GM18861 (cell line): ENCODE measurements around the gene CCNL2.
"Not testable (repeated sequence)": the region's sequence is repeated elsewhere in the genome, so short reads cannot be mapped to it uniquely, and the experiment has no call there.

Experiments used
- ATAC-seq: cut with Tn5 transposase; IDR thresholded peaks from one replicate; pipeline ENCODE4 v1.9.1; 2021; ENCODE audit not compliant: unreplicated experiment

CCNL2 gene

DNA sequence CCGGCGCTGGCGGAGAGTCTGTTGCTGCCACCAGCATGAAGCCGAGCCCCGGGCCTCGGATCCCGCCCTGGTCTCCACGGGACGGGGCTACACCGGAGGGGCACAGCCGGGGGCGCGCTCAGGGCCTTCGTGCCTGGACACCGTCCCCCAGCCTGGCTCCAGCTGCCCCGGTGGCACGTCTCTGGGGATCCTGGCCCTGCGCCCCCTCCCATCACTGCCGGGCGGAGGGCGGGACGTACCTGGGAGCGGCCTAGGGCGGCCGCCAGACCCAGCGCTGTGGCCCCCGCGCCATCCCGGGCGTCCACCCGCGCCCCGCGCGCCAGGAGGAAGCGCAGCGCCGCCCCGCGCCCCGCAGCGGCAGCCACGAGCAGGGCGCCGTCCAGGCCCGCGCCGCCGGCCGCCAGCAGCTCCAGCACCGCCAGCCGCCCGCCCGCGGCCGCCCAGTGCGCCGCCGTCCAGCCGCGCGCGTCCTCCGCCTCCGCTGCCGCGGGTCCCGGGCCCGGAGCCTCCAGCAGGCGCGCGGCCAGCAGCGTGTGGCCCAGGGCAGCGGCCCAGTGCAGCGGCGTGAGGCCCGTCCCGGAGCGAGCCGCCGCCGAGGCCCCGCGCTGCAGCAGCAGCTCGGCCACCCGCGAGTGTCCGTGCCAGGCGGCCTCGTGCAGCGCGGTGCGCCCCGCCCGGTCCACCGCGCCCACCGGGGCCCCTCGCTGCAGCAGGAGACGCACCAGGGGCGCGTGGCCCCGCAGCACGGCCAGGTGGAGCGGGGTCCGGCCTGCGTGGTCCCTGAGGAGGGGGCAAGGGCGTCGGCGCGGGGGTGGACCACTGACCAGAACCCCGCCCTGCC, 20.9 kb upstream of the CCNL2 start:
- no peak for ATAC-seq

DNA sequence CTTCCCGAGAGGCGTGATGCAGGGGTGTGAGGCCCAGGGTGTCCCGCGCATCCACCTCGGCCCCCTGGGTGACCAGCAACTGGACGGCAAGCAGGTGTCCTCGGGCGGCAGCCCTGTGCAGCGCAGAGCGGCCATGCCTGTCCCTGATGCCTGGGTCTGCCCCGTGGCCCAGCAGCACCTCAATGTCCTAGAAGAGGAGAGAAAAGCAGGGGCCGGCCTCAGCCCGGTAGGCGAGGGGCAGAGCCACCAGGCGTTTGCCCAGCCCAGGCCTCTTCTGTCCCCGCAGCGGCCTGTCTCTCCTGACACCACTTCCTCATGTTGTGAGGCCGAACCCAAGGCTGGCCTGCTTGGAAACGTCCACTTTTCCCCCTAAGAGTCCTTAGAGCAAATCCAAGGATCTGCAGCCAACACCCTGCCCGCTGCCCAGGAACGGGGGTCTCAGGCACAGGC, 20.3 kb upstream of the CCNL2 start:
- no peak for ATAC-seq

DNA sequence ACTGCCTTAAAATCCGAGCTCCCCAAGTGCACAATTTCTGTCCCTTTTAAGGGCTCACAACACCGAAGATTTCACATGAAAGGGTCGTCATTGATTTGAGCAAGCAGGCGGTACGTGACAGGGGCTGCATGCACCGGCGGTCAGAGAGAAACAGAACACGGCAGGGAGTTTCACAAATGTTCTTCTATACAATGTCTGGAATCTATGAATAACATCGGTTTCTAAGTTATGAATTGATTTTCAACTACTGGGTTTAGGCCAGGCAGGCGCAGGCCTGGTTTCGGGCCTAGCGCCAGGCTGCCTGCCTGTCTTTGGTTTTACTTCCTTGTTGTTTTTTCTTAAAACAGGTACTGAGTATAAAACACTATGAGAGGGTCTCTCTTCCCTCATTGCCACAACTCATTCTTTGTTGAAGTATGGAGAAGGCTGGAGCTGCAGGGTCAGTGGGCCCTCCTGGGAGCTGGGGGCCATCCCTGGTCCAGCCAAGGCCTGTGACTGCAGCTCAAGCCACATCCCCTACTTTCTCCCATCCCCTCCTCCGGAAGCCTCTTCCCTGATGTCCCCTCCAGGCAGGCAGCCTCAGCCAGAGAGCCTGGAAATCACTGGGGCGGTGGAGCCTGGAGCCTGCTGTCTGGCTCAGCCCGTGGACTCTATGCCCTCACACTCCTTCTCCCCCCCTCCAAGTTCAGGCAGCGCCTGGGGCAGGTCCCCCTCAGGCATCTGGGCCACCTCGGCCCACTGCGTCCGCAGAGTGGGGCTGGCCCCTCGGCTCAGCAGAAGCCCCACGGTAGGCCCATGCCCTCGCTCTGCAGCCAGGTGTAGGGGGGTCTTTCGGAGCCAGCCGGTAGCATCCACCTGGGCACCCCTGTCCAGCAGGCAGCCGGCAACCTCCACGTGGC, 19.6 kb upstream of the CCNL2 start:
- ATAC-seq = no peak

DNA sequence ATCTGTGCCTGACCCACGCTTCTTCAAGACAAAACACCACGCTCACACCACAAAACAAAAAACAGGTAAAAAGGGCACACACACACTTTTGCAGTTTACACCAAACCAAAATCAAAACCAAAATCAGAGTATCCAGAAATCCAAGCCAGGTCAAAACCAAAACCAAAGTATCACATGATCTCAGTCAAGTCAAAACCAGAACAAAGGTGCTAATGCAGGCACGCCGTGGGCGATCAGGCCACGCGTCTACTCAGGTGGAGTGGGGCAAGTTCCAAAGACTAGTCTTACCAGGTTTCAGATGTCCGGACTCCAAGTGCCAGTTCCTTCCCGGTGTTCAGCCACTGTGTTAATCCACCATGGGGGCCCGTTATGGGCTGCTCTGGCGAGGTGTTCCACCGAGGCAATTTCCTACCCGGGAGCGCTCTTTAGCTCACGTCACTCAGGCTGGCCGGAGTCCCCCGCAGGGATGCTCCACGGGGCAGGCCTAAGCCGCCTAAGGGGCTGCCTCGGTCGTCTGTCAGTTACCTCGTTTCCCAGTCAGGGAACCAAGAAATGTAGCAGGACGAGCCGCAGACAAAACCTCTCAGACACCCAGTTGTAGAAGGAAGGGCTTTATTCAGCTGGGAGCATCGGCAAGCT, 18.8 kb upstream of the CCNL2 start:
- ATAC-seq = not testable (repeated sequence)

DNA sequence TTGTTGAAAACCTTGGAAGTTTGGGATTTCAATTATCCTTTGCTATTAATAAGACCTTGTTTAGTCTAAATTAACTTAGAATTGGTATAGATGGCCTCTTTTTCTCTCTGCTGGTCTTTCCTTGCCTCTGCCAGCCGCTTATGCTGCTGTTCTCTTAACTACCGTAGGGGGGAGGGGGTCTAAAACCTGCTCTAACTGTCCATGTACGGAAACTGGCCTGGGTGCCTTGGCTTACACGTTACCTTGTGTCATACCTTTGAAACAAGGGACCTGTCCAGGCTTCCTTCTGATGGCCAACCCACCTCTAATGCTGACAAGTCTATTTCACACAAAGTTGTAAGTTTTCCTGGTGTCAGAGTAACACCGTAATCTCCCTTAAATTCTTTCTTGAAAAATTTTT, 18.3 kb upstream of the CCNL2 start:
- not testable (repeated sequence) for ATAC-seq

DNA sequence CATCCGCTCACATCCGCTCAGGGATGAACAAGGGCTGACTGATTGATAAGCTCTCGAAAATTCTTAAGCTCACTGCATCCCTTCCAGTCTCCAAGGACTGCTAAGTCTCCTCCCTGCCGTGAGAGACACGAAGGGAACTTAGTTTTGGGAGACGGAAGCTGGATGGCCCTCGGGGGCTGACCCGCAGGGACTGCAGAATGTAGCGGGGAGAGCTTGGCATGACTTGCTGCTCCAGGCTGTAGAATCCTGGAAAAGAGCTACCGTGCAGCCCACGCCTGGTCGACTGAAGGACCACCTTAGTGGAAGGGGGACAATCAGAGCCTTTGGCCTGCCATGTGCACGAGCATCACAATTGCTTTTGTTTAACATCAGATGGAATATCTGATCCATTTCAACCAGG, 16.6 kb upstream of the CCNL2 start:
- no peak for ATAC-seq

DNA sequence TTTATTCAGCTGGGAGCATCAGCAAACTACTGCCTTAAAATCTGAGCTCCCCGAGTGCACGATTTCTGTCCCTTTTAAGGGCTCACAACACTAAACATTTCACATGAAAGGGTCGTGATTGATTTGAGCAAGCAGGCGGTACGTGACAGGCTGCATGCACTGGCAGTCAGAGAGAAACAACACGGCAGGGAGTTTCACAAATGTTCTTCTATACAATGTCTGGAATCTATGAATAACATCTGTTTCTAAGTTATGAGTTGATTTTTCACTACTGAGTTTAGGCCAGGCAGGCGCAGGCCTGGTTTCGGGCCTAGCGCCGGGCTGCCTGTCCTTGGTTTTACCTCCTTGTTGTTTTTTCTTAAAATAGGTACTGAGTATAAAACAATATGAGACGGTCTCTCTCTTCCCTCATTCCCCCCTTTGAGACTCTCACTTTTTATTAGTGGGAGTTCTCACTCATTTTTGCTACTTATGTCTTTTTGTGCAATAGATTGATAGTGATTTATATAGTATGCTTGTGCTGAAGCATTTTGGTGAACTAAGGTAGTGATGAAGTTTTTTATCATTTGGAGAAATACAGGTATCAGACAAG, 13.3 kb upstream of the CCNL2 start:
- ATAC-seq = not testable (repeated sequence)

DNA sequence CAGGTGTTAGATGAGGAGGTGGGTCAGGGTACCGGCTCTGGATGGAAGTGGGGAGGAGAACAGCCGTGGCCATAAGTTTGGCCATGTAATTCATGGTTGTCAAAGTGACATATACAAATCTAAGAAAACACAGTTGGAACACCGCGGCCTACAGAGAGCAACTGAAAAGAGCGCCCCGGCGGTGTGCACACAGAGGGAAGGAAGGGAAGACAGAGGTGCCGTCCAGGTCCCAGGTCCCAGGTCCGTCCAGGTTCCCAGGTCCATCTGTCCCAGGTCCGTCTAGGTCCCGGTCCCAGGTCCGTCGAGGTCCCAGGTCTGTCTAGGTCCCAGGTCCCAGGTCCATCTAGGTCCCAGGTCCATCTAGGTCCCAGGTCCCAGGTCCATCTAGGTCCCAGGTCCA, 12.5 kb upstream of the CCNL2 start:
- no peak for ATAC-seq

DNA sequence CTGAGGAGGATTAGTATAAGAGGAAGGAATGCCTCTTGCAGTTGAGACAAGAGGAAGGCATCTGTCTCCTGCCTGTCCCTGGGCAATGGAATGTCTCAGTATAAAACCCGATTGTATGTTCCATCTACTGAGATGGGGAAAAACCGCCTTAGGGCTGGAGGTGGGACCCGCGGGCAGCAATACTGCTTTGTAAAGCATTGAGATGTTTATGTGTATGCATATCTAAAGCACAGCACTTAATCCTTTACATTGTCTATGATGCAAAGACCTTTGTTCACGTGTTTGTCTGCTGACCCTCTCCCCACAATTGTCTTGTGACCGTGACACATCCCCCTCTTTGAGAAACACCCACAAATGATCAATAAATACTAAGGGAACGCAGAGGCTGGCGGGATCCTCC, 11.1 kb upstream of the CCNL2 start:
- ATAC-seq = not testable (repeated sequence)

DNA sequence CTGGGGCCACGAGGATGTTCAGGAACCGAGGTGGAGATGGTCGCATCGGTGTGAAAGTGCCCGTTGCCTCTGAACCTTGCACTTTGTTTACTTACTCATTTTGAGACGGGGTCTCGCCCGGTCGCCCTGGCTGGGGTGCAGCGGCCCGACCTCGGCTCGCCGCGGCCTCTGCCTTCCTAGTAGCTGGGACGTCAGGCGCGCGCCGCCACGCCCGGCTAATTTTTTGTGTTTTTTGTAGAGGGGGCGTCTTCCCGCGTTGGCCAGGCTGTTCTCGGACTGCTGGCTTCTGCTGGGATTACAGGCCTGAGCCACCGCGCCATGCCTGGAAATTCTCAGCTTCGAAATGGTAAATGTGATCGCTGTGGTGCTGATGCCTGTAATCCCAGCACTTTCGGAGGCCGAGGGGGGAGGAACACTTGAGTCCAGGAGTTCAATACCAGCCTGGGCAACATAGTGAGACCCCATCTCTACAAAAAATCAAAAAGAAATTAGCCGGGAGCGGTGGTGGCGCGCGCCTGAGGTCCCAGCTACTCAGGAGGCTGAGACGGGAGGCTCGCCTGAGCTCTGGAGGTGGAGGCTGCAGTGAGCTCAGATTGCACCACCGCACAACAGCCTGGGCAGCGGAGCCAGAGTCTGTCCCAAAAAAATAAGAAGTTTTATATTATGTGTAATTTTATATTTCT, 8.6 kb upstream of the CCNL2 start:
- ATAC-seq = no peak

DNA sequence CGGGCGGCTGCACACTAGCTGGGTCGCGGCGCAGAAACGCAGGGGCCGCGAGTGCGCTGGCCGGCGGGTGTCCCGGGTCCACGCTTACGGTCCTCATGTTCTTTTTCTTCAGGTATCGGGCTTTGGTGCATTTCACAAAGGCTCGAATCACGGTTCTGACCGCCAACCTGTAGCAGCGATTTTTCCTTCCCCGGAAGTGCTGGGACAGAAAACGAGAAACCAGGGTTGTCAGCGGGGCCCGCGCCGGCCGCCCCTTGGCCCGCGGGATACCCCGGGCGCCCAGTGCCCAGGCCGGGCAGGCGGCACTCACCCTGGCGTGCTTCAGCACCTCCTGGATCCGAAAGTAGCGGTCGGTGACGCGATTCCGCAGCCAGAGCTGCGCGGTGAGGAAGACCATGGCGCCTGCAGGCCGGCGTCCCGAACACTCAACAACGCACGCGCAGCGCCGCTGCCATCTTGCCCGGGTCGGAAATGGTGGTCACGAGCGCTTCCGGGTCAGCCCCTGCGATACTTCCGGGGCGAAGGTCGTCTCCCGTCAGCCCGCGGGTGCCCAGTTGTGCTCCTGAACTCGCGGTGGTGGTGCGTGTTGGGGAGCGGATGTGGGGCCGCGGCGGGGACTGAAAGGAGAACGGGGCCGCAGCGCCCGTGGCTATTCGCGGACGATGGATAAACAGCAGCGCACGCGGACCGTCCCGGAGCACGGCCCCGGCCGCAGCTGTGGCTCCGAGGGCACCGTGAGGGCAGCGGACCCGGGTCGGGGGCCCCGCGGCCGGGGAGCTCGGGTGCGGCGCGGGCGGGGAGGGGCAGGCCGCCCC, 7.9 kb upstream of the CCNL2 start, which contains the start of gene MRPL20:
TSS of gene MRPL20 (minus strand) at position 473 of the 815 bp plus-strand sequence. CDS start at position 397, 76 bp downstream.
- peak; percentile 71 for ATAC-seq

DNA sequence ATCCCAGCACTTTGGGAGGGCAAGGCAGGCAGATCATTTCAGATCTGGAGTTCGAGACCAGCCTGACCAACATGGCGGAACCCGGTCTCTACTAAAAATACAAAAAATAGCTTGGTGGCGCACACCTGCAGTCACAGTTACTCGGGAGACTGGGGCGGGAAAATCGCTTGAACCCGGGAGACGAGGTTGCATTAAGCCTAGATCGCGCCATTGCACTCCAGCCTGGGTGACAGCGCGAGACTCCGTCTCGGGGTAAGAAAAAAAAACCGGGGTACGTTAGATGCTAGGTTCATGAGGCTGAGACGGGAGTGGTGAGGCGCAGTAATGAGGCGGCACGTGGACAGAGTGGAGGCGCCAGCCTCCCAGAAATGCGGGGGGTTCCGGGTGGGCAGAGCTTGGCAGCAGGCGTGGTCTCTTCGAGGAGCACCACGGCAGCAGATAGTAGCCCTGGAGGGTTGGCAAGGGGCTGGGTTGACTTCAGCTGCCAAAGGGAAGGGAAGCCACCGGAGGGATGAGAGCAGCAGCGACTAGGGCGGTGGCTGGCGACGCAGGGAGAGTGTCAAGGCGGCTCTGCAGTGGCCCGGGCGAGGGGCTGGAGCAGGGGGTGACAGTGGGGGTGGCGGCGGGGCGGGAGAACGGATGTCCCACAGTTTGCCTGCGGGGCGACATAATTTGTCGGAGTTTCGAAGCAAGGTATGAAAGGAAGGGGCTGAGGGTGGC, 7.1 kb upstream of the CCNL2 start:
- ATAC-seq = no peak

DNA sequence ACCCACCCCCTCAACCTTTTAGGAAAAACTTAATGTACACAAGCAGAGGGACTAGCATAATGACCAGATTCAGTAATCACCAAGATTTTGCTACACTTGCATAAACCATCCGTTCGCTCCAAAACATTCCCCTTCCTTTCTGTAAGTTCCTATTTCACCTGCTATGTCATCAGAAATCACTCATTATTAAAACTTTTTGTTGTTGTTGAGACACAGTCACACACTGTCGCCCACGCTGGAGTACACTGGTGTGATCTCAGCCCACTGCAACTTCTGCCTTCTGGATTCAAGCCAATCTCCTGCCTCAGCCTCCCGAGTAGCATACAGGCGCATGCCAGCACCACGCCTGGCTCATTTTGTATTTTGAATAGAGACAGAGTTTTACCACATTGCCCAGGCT, 4.5 kb upstream of the CCNL2 start:
- ATAC-seq = no peak

DNA sequence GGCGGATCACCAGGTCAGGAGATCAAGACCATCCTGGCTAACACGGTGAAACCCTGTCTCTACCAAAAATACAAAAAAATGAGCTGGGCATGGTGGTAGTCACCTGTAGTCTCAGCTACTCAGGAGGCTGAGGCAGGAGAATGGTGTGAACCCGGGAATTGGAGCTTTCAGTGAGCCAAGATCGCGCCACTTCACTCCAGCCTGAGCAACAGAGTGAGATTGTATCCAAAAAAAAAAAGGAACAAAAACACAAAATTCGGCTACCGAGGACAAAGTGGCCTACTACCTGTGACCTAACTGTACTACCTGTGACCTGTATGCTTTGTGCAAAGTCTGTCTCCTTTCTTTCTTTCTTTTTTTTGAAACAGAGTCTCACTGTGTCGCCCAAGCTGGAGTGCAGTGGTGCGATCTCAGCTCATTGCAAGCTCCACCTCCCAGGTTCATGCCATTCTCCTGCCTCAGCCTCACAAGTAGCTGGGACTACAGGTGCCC, 3.8 kb upstream of the CCNL2 start:
- ATAC-seq = not testable (repeated sequence)

DNA sequence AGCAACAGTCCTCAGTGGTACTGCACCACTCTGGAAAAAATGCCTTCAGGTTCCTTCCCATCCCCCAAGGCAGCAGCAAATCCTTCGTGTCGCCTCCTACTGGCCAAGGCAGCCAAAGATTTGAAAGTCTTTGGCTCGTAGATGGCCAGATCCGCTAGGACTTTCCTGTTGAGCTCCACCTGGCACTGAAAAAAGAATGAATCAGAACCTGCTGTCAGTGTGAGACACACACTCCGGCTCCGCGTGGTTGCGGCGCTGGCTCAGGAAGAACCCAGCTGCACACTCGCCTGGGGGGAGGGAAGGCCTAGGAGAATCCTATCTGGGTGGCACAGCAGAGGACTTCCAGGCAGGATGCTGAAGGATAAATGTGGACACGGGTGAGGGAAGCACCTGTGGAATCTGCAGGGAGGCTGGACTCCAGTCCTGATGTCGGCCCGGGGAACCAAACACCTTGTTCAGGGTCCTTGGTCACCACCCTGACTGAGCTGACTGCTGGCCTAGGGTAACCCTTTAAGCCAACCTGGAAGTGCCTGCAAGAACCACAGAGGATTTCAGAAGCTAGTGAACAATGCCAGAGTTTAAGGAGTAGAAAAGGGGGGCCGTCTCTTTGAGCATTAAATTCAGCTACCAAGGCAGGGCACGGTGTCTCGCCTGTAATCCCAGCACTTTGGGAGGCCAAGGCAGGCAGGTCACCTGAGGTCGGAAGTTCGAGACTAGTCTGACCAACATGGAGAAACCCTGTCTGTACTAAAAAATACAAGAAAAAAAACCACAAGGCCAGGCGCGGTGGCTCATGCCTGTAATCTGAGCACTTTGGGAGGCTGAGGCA, 3.2 kb upstream of the CCNL2 start:
- no peak for ATAC-seq

DNA sequence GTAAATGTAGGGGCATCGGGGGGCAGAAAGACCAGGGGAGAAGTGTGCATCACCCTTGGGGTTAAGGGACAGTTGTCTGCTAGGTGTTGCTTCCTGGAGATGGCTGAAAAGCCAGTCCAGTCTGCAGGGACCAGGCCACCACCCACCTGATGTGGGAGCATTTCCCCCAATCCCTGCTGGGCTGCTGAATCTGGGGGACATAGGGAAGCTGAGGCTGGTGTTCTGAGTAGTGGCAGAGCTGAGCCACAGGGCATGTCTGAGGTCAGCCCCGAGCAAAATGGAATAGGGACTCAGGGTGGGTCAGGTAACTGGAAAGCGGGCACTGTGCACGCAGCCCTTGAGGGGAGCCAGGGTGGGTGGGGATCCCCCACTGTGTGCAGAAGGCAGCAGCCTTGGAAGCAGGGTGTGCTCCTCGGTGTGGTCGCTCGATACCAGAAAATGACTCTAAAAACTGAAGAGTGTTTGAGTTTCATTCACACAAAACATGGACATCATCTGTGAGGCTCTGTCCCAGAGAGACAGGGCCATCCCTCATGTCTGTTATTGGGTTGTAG, 2.4 kb upstream of the CCNL2 start:
- ATAC-seq = no peak
